Measurements from ENCODE around the gene TCERG1L.
"Not testable (repeated sequence)": the region's sequence is repeated elsewhere in the genome, so short reads cannot be mapped to it uniquely, and the experiment has no call there.

TCERG1L gene

DNA sequence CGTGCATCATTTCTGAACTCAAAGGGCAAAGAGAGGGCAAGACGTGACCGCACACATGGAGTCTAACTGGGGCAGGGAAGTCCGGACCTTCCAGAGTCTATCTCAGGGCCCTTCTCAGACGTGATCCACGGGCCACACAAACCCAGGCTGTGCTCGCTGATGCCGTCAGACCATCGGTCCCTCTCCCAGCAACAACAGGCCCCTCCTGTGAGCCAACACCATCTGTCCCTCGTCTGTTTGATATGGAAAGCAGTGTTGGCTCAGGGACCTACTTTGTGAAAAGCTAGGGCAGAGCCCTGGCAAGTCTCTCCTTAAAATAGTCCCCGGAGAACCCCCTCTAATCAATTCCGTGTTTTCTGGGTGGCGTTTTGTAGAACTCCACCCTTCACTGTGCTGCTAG lies 208.8 kb downstream of the TCERG1L start:
- Histone ChIP-seq H3K27me3 (ENCODE audit: insufficient read depth, poor library complexity, severe bottlenecking) (no peaks in the 10 kb centered on the region), H3K4me3 (replicated peaks; ENCODE audit: insufficient read depth, low read length) (no peak overlapping the region), H3K27ac (replicated peaks) (no peak overlapping the region)
- no peak for DNase-seq (ENCODE audit: low read depth in 1 of 2, low spot score in 1 of 2)
- TF ChIP-seq, protein P1, sequence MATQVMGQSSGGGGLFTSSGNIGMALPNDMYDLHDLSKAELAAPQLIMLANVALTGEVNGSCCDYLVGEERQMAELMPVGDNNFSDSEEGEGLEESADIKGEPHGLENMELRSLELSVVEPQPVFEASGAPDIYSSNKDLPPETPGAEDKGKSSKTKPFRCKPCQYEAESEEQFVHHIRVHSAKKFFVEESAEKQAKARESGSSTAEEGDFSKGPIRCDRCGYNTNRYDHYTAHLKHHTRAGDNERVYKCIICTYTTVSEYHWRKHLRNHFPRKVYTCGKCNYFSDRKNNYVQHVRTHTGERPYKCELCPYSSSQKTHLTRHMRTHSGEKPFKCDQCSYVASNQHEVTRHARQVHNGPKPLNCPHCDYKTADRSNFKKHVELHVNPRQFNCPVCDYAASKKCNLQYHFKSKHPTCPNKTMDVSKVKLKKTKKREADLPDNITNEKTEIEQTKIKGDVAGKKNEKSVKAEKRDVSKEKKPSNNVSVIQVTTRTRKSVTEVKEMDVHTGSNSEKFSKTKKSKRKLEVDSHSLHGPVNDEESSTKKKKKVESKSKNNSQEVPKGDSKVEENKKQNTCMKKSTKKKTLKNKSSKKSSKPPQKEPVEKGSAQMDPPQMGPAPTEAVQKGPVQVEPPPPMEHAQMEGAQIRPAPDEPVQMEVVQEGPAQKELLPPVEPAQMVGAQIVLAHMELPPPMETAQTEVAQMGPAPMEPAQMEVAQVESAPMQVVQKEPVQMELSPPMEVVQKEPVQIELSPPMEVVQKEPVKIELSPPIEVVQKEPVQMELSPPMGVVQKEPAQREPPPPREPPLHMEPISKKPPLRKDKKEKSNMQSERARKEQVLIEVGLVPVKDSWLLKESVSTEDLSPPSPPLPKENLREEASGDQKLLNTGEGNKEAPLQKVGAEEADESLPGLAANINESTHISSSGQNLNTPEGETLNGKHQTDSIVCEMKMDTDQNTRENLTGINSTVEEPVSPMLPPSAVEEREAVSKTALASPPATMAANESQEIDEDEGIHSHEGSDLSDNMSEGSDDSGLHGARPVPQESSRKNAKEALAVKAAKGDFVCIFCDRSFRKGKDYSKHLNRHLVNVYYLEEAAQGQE (IDR thresholded peaks at IDR 0.05; ENCODE audit: insufficient replicate concordance, low read depth) = no peak
- TF ChIP-seq GABPA (IDR thresholded peaks at IDR 0.05; ENCODE audit: low read depth) = no peak
- no peak for TF ChIP-seq POLR2AphosphoS5 (IDR thresholded peaks at IDR 0.05; ENCODE audit: low read depth)
- no peak for TF ChIP-seq SPI1 (IDR thresholded peaks at IDR 0.05; ENCODE audit: borderline replicate concordance, low read depth)
- TF ChIP-seq, protein P2, sequence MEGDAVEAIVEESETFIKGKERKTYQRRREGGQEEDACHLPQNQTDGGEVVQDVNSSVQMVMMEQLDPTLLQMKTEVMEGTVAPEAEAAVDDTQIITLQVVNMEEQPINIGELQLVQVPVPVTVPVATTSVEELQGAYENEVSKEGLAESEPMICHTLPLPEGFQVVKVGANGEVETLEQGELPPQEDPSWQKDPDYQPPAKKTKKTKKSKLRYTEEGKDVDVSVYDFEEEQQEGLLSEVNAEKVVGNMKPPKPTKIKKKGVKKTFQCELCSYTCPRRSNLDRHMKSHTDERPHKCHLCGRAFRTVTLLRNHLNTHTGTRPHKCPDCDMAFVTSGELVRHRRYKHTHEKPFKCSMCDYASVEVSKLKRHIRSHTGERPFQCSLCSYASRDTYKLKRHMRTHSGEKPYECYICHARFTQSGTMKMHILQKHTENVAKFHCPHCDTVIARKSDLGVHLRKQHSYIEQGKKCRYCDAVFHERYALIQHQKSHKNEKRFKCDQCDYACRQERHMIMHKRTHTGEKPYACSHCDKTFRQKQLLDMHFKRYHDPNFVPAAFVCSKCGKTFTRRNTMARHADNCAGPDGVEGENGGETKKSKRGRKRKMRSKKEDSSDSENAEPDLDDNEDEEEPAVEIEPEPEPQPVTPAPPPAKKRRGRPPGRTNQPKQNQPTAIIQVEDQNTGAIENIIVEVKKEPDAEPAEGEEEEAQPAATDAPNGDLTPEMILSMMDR (IDR thresholded peaks at IDR 0.05; ENCODE audit: insufficient read depth, low read length) = no peak

- no peak for DNase-seq (ENCODE audit: low read depth in 1 of 2, low spot score in 1 of 2)
- H3K27me3 ChIP-seq (ENCODE audit: insufficient read depth, poor library complexity, severe bottlenecking) = no peaks in the 10 kb centered on the region
- H3K4me3 ChIP-seq (replicated peaks; ENCODE audit: insufficient read depth, low read length) = no peak overlapping the region
- TF ChIP-seq, protein P1 (IDR thresholded peaks at IDR 0.05; ENCODE audit: insufficient replicate concordance, low read depth) = no peak
- TF ChIP-seq GABPA (IDR thresholded peaks at IDR 0.05; ENCODE audit: low read depth) (no peak), SPI1 (IDR thresholded peaks at IDR 0.05; ENCODE audit: borderline replicate concordance, low read depth) (no peak), POLR2AphosphoS5 (IDR thresholded peaks at IDR 0.05; ENCODE audit: low read depth) (no peak)
- TF ChIP-seq, protein P2 (IDR thresholded peaks at IDR 0.05; ENCODE audit: insufficient read depth, low read length) = no peak
- no peak overlapping the region for H3K27ac ChIP-seq (replicated peaks)
Observed at GRCh38 chr10:131102147-131102546, 209.4 kb downstream of the TCERG1L start.

DNA sequence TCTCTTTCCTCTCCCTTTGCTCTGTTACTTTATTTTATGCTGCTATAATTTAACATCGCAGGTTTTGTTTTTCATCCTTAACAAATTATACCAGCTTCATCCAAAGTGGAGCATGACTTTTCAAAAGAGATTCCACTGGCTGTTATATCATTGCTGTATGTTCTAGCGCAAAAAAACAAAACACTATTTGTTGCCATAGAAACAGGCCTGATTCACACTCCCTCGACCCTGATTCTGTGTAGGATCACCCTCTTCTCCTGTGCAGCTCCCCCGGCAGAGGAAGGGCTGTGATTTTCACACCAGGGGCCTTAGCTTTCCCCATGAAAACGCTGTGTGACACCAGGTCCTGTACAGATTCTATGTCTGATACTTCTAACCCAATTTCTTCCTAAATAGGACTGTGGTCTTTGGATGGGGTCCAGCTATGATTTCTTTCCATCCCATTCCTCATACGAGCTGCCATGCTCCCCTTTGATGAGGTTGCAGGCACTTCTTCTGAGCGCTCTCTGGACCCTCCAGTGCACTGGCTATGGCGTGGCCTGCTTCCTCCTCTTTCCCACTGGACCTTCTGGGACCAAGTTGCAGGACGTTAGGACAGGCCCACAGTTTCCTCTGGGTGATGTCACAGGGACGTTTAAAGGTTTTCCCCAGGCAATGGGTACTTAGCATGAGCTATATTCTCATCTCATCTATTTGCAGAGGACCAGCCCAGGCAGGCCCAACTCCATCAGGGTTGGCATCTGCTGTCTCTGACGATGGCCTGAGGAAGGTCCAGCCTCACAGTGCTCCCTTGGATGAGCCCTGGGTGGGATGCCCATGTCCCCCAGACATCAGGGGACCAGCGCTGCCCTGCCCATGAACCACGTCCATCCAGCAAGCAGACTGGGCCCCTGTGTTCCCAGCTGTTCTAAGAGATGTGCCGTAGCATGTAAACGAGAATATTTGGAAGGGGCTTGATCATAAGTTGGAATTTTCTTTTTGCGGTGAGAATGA lies 210.8 kb downstream of the TCERG1L start:
- not testable (repeated sequence) for H3K27ac ChIP-seq (replicated peaks); H3K4me3 ChIP-seq (replicated peaks; ENCODE audit: insufficient read depth, low read length); H3K27me3 ChIP-seq (ENCODE audit: insufficient read depth, poor library complexity, severe bottlenecking); DNase-seq (ENCODE audit: low read depth in 1 of 2, low spot score in 1 of 2)

DNA sequence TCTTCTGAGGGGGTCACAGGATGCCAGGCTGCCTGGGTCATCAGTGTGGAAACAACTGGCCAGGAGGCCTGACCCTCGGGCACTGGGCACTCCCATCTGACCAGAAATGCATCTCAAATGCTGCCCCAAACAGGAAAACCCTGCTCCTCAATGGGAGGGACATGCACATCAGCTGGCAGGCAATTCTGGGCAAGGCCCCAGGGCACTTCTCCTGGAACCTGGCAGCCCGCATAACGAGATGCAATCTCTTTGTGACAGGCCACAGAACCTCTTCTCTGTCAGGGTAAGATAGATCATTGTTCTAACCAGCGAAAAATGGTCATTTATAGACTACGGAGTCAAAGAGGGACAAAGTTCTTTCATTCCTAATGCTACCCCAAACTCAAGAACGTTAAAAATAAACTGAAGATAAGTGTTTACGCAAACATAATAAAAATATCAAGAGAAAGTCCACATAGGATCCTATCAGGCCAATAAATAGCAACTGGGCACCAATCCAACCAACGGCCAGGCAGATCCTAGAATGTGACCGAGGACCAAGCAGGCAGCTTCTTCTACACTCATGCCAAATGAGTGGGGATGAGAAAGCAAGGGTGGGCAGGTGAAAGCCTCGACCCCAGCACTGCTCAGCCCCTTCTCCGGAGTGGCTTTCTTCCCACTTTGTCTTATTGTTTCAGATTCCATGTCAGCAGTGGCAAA lies 212.3 kb downstream of the TCERG1L start:
- no peak overlapping the region for H3K27ac ChIP-seq (replicated peaks)
- TF ChIP-seq POLR2AphosphoS5 (IDR thresholded peaks at IDR 0.05; ENCODE audit: low read depth) = no peak
- TF ChIP-seq, protein P2 (IDR thresholded peaks at IDR 0.05; ENCODE audit: insufficient read depth, low read length) = no peak
- TF ChIP-seq, protein P1 (IDR thresholded peaks at IDR 0.05; ENCODE audit: insufficient replicate concordance, low read depth) = no peak
- TF ChIP-seq SPI1 (IDR thresholded peaks at IDR 0.05; ENCODE audit: borderline replicate concordance, low read depth) = no peak
- TF ChIP-seq GABPA (IDR thresholded peaks at IDR 0.05; ENCODE audit: low read depth) = no peak
- DNase-seq (ENCODE audit: low read depth in 1 of 2, low spot score in 1 of 2) = no peak
- no peaks in the 10 kb centered on the region for H3K27me3 ChIP-seq (ENCODE audit: insufficient read depth, poor library complexity, severe bottlenecking)
- no peak overlapping the region for H3K4me3 ChIP-seq (replicated peaks; ENCODE audit: insufficient read depth, low read length)
